ENCODE data around the gene PKP1.

DNA sequence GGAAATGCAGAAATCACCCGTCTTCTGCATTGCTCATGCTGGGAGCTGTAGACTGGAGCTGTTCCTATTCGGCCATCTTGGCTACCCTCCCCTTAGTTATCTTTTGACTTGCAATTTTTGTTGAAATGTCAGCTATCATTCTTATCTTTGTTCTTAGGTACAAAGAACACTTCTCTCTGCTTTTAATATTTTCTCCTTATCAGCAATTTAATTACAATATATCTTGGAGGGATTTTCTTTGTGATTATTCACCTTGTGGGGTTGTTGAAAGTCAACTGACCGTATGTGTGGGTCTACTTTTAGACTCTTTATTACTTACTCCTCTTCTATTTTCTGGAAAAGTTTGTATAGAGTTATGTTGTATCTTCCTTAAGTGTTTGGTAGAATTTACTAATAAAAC lies 43.1 kb upstream of the PKP1 start:
- TF ChIP-seq POLR2A (IDR thresholded peaks at IDR 0.05) (no peak), POLR2AphosphoS5 (IDR thresholded peaks at IDR 0.05) (no peak)
- TF ChIP-seq, protein P1, sequence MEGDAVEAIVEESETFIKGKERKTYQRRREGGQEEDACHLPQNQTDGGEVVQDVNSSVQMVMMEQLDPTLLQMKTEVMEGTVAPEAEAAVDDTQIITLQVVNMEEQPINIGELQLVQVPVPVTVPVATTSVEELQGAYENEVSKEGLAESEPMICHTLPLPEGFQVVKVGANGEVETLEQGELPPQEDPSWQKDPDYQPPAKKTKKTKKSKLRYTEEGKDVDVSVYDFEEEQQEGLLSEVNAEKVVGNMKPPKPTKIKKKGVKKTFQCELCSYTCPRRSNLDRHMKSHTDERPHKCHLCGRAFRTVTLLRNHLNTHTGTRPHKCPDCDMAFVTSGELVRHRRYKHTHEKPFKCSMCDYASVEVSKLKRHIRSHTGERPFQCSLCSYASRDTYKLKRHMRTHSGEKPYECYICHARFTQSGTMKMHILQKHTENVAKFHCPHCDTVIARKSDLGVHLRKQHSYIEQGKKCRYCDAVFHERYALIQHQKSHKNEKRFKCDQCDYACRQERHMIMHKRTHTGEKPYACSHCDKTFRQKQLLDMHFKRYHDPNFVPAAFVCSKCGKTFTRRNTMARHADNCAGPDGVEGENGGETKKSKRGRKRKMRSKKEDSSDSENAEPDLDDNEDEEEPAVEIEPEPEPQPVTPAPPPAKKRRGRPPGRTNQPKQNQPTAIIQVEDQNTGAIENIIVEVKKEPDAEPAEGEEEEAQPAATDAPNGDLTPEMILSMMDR (IDR thresholded peaks at IDR 0.05 in 8 of 11, conservative IDR thresholded peaks at IDR 0.05 in 3 of 11) = no peak
